ENCODE results near the gene SLC39A6.

SLC39A6 gene

GRCh38 chr18:36127836-36128529 lies 1.2 kb downstream of the SLC39A6 start:
- no peak for TF ChIP-seq CTCF (conservative IDR thresholded peaks at IDR 0.05)
- peak overlapping the region; percentile 99 for H3K27ac ChIP-seq

GRCh38 chr18:36126668-36127067 lies 2.5 kb downstream of the SLC39A6 start:
- TF ChIP-seq CTCF (conservative IDR thresholded peaks at IDR 0.05), result no peak

GRCh38 chr18:36124841-36125240 lies 4.3 kb downstream of the SLC39A6 start:
- TF ChIP-seq CTCF (conservative IDR thresholded peaks at IDR 0.05), result no peak
- H3K27ac ChIP-seq, result peak overlapping the region; percentile 60

More at GRCh38 chr18:36126668-36127067, 2.5 kb downstream of the SLC39A6 start:
- H3K27ac ChIP-seq, result peak overlapping the region; percentile 99; the same call in 1 of the 2 replicates

- TF ChIP-seq CTCF (conservative IDR thresholded peaks at IDR 0.05), result no peak
- peak overlapping the region; percentile 60 for H3K27ac ChIP-seq
Measured at GRCh38 chr18:36120297-36120696, 8.8 kb downstream of the SLC39A6 start.

GRCh38 chr18:36116771-36117170 lies 12.4 kb downstream of the SLC39A6 start:
- H3K27ac ChIP-seq, result peak overlapping the region; percentile 49

GRCh38 chr18:36114738-36115137 lies 14.4 kb downstream of the SLC39A6 start:
- no peak for TF ChIP-seq CTCF (conservative IDR thresholded peaks at IDR 0.05)
- peak overlapping the region; percentile 49 for H3K27ac ChIP-seq

GRCh38 chr18:36114251-36114650 lies 14.9 kb downstream of the SLC39A6 start:
- TF ChIP-seq CTCF (conservative IDR thresholded peaks at IDR 0.05), result no peak
- H3K27ac ChIP-seq, result peak overlapping the region; percentile 49

- TF ChIP-seq CTCF (conservative IDR thresholded peaks at IDR 0.05), result no peak
Measured at GRCh38 chr18:36112302-36112701, 16.8 kb downstream of the SLC39A6 start.

More at GRCh38 chr18:36112302-36112701, 16.8 kb downstream of the SLC39A6 start:
- H3K27ac ChIP-seq, result peak overlapping the region; percentile 49

Data from VCaP (cell line).